ENCODE results near the gene PAMR1.
"Not testable (repeated sequence)": the region's sequence is repeated elsewhere in the genome, so short reads cannot be mapped to it uniquely, and the experiment has no call there.

The PAMR1 gene, protein sequence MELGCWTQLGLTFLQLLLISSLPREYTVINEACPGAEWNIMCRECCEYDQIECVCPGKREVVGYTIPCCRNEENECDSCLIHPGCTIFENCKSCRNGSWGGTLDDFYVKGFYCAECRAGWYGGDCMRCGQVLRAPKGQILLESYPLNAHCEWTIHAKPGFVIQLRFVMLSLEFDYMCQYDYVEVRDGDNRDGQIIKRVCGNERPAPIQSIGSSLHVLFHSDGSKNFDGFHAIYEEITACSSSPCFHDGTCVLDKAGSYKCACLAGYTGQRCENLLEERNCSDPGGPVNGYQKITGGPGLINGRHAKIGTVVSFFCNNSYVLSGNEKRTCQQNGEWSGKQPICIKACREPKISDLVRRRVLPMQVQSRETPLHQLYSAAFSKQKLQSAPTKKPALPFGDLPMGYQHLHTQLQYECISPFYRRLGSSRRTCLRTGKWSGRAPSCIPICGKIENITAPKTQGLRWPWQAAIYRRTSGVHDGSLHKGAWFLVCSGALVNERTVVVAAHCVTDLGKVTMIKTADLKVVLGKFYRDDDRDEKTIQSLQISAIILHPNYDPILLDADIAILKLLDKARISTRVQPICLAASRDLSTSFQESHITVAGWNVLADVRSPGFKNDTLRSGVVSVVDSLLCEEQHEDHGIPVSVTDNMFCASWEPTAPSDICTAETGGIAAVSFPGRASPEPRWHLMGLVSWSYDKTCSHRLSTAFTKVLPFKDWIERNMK

DNA sequence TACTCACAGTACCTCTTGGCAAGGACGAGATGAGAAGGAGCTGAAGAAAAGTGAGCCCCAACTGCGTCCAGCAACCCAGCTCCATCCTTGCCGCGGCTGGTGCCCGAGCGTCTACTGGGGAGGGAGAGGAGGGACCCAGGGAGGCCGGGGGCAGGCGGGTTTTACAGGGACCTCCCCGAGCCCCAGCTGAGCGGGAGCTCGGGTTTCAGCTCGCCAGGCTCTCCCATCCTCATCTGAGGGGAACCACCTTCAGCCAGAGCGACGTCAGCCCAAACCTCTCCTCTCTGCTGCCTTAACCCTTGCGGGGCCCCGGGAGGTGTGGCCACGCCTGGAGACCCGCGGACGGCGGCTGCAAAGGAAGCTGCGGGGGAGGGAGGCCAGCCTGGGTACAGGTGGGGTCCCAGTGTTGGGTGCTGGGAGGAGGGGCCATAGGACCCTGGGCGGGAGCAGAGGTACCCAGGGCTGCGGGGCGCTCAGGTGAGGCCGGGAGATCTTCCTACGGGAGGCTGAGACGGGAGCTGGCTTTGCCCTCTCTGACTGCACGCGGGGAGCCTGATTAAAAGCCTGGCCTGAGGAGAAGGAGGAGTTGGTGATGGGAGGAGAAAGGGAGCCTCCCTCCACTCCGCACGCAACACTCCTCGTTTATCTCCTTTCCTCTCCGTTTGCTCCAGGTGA is at the start of gene PAMR1:
Gene PAMR1, minus strand, starts transcription at position 116 of the 675 bp plus-strand sequence. Its CDS starts 31 bp downstream, at position 85.
- peak in 1 of 2 donors; percentile 4 for DNase-seq (ENCODE audit: low read depth in 2 of 2)

DNA sequence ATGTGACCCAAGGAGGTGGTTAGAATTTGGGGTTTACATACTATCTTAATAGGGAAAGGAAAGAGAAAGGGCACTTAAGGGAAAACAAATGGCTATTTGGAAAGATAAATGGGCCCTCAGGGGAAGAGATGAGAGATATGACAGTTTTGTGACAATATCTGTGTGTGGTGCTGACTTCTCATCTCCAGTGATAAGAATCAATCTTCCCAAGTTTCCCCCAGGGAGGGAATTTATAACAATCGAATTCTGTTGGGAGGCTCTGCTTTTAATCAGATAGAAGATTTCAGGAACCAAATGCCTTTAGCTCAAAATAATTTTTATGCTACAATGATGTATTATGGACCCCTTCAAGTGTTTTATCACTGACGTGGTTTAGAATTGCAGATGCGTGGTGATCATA is 46.3 kb upstream of the PAMR1 start:
- DNase-seq (ENCODE audit: low read depth in 2 of 2), result no peak

DNA sequence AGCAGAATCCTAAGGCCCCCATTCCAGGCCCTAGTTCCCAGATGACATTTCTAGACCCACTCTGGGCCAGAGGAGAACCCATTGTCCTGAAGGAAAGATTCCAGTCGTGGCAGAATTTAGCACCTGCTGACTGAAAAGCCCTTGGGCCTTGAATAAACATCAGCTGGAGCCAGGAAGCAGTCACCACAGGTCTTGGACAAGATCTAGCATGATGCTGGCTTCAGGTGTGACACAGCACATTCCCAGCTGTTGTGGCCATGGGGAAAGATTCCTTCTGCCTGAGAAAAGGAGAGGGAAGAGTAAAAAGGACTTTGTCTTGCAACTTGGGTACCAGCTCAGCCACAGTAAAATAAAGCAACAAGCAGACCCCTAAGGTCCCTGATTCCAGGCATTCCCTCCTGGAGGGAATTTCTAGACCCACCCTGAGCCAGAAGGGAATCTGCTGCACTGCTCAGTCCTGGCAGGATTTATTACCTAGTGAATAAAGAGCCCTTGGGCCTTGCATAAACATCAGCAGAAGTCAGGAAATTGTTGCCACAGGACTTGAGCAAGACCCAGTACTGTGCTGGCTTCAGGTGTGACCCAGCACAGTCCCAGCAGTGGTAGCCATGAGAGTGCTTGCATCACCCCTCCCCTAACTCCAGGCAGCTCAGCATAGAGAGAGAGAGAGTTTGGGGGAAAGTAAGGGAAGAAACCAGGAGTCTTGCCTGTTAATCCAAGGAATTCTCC is 42.5 kb upstream of the PAMR1 start:
- DNase-seq (ENCODE audit: low read depth in 2 of 2), result no peak

DNA sequence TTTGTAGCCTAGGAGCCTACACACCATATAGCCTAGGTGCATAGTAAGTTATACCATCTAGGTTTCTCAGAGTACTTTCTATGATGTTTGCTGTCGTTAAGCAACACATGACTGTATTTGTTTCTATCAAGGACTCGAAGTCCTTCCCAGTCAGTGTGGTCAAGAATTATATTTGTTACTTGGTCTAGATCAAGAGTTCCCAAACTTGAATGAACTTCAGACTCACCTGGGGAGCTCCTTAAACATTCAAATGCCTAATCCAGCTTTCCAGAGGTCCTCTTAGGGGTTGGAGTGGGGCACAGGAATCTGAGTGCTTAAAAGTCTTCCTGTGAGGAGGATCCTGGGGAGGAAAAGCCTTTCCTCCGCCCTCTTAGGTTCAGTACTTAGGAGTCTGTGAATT is 41.5 kb upstream of the PAMR1 start:
- DNase-seq (ENCODE audit: low read depth in 2 of 2), result no peak

DNA sequence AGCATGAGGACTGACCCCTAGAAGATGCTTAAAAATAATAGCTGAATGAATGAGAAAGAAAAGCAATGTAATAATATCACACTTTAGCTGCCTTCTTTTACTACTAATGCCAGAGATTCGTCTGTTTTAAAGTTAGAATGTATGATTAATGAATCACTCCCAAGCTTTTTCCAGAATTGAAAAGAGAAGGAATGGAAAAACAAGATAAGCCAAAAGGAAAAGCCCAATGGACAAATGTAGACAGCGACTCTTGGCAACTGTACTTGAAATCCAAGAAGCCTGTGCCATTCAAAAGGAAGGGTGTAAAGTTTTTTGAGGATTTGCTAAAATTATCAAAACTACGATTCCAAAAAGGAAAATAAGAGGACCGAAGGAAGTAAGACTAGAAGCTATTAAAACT is 40.8 kb upstream of the PAMR1 start:
- DNase-seq (ENCODE audit: low read depth in 2 of 2), result no peak

DNA sequence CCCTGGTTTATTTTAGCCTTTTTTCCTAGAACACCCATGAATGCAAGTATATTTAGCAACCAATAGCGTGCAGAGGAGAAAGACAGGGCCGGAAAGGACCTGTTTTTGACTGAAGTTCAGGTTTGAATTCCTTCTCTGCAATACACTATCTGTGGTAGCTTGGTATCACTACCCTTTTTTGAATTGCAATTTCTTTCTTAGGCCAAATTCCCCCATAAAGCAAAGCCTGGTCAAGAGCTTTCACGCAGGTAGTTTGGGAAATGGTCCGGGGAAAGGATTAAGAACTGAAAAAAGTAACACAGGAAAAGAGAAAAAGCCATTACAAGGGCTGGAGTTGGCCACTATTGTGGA is 38.8 kb upstream of the PAMR1 start:
- no peak for DNase-seq (ENCODE audit: low read depth in 2 of 2)

DNA sequence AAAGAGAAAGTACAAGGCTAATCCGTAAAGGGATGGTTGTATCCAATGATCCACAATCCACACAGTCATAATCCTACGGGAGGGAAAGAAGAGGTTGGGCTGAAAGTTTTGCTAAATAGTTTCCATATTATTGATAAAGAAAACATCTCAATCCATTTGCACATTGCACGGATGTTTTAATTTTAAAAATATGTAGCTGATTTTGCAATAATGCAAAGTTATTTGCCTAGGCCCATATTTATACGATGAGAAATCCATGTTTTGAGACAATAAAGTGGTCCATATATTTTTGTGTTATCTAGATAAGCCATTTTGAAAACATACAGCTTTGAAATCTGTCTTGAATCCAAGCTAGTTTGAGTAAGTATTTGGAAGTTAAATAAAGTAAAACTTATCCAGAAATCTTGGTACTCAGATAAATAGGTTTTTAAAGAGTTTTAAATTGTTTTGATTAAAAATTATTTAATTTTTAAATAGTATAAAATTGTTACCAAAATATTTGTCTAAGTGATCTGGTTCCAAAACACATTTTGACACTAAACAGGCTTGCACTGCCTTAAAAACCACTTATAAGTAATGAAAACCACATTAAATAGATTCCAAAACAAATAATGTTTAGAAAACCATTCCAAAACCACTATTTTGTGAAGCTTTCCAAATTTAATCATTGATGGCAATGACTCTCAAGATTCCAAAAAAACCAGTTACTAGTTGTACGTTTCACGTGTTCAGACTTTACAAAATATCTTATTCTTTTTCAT is 38.2 kb upstream of the PAMR1 start:
- DNase-seq (ENCODE audit: low read depth in 2 of 2), result no peak

DNA sequence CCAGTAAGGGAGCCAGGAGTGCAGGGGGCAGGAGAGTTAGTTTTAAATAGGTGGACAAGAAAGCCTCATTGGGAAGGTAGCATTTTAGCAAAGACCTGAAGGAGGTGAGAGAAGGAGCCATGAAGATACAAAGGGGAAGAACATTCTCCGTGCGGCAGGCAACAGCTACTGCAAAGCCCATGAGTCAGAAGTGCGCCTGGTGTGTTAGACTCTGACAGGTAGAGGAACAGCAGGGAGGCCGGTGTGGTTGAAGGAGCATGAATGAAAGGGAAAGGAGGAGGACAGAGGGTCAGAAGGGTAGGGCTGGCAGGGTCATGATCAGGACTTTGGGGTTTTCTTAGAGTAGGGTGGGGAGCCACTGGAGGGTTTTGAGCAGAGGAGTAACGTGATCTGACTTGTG is 34.5 kb upstream of the PAMR1 start:
- DNase-seq (ENCODE audit: low read depth in 2 of 2), result no peak

DNA sequence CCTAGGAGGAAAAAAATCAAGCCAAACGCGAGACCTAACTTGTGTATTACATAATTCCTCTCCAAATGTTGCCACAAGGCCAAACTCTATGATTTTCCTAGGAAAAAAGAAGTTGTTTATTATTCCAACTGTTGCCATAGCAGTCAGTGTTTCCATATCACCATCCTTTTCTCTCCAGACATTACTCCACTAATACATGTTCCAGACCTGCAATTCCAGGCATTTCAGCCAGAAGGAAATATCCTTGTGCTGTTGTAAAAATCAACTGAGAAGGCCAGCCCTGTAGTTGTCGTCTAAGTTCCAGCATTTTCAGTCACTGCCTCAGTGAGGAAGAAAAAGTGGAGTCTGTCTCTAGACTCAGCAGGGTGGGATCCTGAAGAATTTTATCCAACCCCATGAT is 33.1 kb upstream of the PAMR1 start:
- no peak for DNase-seq (ENCODE audit: low read depth in 2 of 2)

DNA sequence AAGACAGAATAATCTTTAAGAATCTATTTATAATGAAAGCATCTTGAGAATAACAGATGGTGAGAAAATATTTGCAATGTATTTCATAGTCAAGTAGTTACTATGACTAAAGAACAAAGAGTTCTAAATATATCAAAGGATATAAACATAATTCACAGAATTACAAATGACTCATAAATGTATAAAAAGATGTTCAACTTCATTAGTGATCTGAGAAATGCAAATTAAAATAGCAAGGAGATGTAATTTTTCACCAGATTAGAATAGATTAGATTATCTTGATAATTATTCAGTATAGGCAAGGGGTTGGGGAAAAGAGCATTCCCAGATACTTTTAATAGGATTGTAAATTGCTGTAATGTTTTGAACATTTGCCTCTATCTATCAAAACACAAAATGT is 30.1 kb upstream of the PAMR1 start:
- no peak for DNase-seq (ENCODE audit: low read depth in 2 of 2)

DNA sequence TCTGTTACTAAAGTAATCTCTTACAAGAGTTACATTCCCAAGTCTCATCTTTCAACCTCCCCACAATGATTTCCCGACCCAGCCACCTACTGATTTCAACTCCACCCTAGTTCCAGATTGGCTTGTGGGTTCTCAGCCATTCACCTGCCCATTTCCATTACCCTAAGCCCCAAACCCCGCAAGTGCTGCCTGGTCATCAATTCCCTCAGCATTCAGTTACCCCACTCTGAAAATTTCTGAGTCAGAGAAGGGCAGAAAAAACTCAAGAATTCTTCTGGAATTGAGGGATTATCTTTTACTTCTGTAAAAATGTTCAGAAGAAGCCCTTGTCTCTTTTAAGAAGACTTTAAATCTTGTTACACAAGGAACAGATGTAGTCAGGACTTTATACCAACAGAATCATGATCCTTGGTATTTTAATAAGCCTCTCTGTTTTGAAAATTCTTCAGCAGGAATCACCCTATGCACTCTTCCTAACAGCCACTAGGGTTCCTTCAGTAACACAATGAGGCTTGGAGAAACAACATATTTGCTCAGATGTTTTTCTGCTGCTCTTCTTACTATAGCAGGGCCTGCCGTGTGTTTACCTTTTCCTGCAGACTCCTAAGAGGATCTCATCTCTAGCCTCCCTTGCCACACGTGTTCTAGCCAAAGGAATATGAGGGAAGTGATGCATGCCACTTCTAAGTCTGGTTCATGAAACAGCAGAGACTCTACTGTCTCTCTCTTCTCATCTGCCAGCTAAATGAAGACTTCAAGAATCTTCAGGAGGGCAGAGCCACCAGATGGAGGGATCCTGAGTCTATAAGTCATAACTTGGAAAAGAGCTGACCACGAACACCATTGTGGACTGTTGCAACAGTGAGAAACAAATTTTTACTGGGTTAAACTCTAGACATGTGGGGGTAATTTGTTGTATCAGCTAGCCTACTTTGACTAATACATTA is 29.3 kb upstream of the PAMR1 start:
- DNase-seq (ENCODE audit: low read depth in 2 of 2), result no peak

DNA sequence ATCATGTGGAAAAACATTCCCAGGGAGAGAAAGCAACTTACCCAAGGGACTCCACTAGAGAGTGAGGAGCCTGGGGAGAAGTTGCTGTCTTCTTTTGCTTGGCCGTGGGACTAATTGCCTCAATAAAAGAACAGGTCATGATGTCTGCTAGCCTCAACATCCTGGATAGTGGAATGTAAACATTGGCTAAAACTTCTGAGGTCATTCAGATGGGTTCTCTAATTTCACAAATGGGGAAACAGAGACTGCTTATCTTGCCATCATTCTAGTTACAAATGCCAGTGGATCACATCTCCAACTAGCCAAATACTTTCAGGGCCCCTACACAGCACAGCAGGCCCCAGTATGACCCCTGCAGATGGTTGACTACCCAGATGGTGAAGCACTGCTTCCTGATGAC is 28.4 kb upstream of the PAMR1 start:
- DNase-seq (ENCODE audit: low read depth in 2 of 2), result no peak

DNA sequence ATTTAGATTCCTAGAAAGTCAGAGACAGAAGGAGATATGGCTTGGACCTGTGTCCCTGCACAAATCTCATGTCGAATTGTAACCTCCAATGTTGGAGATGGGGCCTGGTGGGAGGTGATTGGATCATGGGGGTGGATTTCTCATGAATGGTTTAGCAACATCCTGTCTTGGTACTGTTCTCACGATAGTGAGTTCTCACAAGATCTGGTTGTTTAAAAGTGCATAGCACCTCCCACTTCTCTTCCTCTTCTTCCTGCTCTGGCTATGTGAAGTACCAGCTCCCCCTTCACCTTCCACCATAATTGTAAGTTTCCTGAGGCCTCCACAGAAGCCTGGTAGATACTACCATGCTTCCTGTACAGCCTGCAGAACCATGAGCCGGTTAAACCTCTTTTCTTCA is 27.6 kb upstream of the PAMR1 start:
- no peak for DNase-seq (ENCODE audit: low read depth in 2 of 2)

DNA sequence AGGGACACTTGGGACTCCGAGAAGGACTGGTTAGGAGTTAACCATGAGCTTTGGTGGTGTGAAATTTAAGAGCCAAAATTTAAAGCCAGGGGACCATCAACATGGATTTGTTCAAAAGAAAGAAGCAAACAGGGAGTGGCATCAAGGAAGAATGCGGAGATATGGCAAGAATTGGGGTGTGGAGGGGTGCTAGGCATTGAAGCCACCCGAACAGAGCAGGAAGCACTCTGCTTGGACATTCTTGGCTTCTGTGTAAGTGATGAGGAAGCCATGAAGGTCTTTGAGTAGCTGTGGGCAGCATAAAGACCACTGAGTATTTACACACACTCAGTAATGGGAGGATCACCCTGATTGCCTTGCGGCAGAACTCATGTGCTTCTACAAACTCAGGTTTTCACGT is 27.2 kb upstream of the PAMR1 start:
- no peak for DNase-seq (ENCODE audit: low read depth in 2 of 2)

DNA sequence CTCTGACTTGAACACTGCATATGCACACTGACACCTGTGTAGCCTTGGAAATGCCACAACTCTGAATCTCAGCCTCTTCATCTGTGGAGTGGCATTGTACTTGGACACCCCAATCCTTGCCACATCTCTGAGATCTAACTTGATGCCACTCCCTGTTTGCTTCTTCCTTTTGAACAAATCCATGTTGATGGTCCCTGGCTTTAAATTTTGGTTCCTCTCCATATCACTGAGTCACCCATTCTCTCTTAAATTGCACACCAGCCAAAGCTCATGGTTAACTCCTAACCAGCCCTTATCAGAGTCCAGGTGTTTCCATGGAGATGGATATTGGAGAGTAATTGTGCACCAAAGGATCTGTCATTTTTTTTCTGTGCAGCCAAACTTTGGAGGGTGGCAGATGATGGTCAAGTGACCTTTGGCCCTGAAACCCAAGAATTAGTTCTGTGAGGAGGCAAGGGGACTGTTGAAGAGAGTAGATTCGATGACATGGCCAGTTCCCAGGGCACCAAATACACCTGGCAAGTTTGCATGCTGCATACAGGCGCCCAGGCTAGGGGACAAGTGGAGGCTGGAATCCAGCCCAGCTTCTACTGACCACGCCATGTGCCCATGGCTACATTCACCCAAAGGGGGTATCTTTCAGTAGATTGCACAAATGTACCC is 25.1 kb upstream of the PAMR1 start:
- DNase-seq (ENCODE audit: low read depth in 2 of 2), result no peak

DNA sequence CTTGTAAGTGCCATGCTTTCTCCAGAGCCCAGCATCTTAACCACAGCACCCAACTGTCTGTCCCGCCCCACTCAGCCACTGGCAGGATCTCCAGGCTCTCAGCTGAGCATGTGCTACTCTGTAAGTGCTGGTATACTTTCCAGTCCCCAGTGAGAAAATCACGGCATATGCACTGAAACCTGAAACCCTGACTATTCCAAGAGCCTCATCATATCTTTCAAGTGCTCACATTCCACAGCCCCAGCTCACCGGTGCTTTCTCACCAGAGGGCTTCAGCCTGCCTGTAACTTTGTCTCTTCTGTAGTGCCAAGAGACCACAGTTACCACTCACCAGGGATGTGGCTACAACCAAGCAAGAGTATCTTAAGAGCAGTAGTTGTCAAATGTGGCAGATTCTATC is 24.4 kb upstream of the PAMR1 start:
- no peak for DNase-seq (ENCODE audit: low read depth in 2 of 2)

DNA sequence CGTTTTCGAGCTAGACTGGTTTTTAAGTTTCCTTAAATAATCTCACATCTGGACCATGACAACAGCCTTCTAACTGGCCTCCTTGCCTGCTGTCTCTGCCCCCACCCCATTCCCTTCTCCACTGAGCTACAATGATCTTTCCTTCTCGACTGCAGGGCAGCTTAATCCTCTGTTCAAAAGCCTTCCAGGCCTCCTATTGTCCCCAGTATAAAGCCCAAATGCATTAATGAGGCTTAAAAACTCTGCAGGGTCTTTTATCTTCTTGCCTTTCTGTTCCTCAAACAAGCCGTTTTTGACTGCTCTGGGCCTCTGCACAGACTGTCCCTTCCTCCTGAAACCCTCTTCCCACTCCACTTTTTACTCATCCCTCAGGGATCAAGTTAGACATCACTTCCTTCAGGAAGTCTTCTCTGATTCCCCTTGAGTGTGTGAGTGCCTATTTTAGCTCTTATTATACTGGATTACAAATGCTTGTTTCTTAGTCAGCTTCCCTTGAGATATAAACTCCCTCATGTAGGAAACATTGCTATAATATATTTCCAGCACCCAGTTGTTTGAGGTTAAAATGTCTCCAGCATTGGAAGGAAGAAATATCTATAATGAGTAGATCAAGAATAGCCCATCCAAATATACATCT is 23.6 kb upstream of the PAMR1 start:
- DNase-seq (ENCODE audit: low read depth in 2 of 2), result no peak

DNA sequence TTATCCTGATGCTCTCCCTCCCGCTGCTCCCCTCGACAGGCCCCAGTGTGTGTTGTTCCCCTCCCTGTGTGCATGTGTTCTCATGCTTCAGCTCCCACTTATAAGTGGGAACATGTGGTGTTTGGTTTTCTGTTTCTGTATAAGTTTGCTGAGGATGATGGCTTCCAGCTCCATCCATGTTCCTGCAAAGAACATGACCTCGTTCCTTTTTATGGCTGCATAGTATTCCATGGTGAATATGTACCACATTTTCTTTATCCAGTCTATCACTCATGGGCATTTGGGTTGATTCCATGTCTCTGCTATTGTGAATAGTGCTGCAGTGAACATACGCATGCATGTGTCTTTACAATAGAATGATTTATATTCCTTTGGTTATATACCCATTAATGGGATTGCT is 22.6 kb upstream of the PAMR1 start:
- DNase-seq (ENCODE audit: low read depth in 2 of 2), result not testable (repeated sequence)

DNA sequence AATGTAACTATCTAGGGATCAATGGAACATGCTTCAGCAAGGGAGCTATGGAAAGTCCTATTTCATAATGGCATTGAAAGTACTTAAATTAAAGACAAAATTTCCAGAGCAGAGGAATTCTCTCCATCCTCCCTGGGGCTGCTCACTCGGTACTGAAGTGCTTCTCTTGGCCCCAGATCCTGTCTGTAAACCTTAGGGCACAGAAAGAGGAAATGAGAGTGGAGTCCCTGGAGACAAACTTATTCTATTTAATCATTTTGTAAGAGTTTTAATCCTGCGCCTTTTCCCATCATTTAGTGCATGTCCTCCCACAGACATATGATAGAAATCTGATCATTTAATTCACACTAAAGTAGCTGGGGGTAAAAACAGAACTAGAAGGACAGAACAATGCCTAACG is 20.9 kb upstream of the PAMR1 start:
- no peak for DNase-seq (ENCODE audit: low read depth in 2 of 2)
